ENCODE data around the gene ANKRD35.
"Not testable (repeated sequence)": the region's sequence is repeated elsewhere in the genome, so short reads cannot be mapped to it uniquely, and the experiment has no call there.

ANKRD35 gene

GRCh38 chr1:145824499-145824842 lies 61.2 kb downstream of the ANKRD35 start:
- Histone ChIP-seq H3K36me3 (ENCODE audit: control insufficient read depth in 1 of 2, insufficient read depth in 2 of 2, low read length in 2 of 2) (peaks cover 30 to 35% of the 10 kb centered on the region in 2 donors), H3K4me1 (ENCODE audit: control insufficient read depth in 1 of 2, insufficient read depth in 2 of 2, low read length in 2 of 2) (peaks cover 0 to 11% of the 10 kb centered on the region in 2 donors), H3K4me3 (ENCODE audit: low read depth in 1 of 2, low read length in 2 of 2) (peak overlapping the region; percentile 84 to 98), H3K9me3 (ENCODE audit: control insufficient read depth in 1 of 2, low read length in 2 of 2) (no peaks in the 10 kb centered on the region), H3K27ac (ENCODE audit: low read length) (peak overlapping the region; percentile 94), H3K27me3 (ENCODE audit: low read depth, low read length) (no peaks in the 10 kb centered on the region)

- Histone ChIP-seq H3K9me3 (ENCODE audit: control insufficient read depth in 1 of 2, low read length in 2 of 2) (no peaks in the 10 kb centered on the region), H3K4me1 (ENCODE audit: control insufficient read depth in 1 of 2, insufficient read depth in 2 of 2, low read length in 2 of 2) (peaks cover 0 to 11% of the 10 kb centered on the region in 2 donors), H3K27ac (ENCODE audit: low read length) (peak within 1 kb of the TSS; percentile 94), H3K4me3 (ENCODE audit: low read depth in 1 of 2, low read length in 2 of 2) (peak within 1 kb of the TSS; percentile 84 to 98), H3K36me3 (ENCODE audit: control insufficient read depth in 1 of 2, insufficient read depth in 2 of 2, low read length in 2 of 2) (peaks cover 24 to 29% of the 10 kb centered on the region in 2 donors), H3K27me3 (ENCODE audit: low read depth, low read length) (no peaks in the 10 kb centered on the region)
These were observed 61.8 kb downstream of the ANKRD35 start, which contains the start of the genes POLR3C and RNF115 for GRCh38 chr1:145823565-145824498. TSS of gene POLR3C (plus strand) at chr1:145824200. CDS start at chr1:145825777, 1,577 bp downstream. TSS of gene RNF115 (minus strand) at chr1:145824095. CDS start at chr1:145823873, 222 bp downstream.

- H3K4me1 ChIP-seq (ENCODE audit: control insufficient read depth in 1 of 2, insufficient read depth in 2 of 2, low read length in 2 of 2): peaks cover 0 to 11% of the 10 kb centered on the region in 2 donors
- not testable (repeated sequence) for H3K27ac ChIP-seq (ENCODE audit: low read length); H3K9me3 ChIP-seq (ENCODE audit: control insufficient read depth in 1 of 2, low read length in 2 of 2); H3K4me3 ChIP-seq (ENCODE audit: low read depth in 1 of 2, low read length in 2 of 2); H3K27me3 ChIP-seq (ENCODE audit: low read depth, low read length)
- peaks cover 15 to 21% of the 10 kb centered on the region in 2 donors for H3K36me3 ChIP-seq (ENCODE audit: control insufficient read depth in 1 of 2, insufficient read depth in 2 of 2, low read length in 2 of 2)
These were observed 62.8 kb downstream of the ANKRD35 start for GRCh38 chr1:145822779-145823331.

GRCh38 chr1:145818095-145818494 lies 67.6 kb downstream of the ANKRD35 start:
- not testable (repeated sequence) for H3K36me3 ChIP-seq (ENCODE audit: control insufficient read depth in 1 of 2, insufficient read depth in 2 of 2, low read length in 2 of 2); H3K27me3 ChIP-seq (ENCODE audit: low read depth, low read length); H3K27ac ChIP-seq (ENCODE audit: low read length); H3K4me3 ChIP-seq (ENCODE audit: low read depth in 1 of 2, low read length in 2 of 2); H3K4me1 ChIP-seq (ENCODE audit: control insufficient read depth in 1 of 2, insufficient read depth in 2 of 2, low read length in 2 of 2); H3K9me3 ChIP-seq (ENCODE audit: control insufficient read depth in 1 of 2, low read length in 2 of 2)
